K562 (cell line): ENCODE measurements around the gene IL17D. TPM values are rescaled to one million over a fixed set of nuclear protein-coding genes. Genes with fewer than 3 reads are reported as not detected.

Source experiments
- ATAC-seq: fragments of 200-7000 bp; cut with Tn5 transposase; 3 replicates; pipeline ENCODE4 v1.9.1; 2020; ENCODE audit warnings: moderate library complexity
- BruUV-seq: library from RNA; stranded (reverse); fragments of 400-500 nt; replicated peaks from 2 replicates; lab custom pipeline; 2021; lab: Mats Ljungman, UMichigan
- CTCF ChIA-PET: fragments of 300-600 bp; formaldehyde crosslinking; extraction: SDS; loops from one replicate; lab custom pipeline; 2021; ENCODE audit warnings: low intra/inter-chr PET ratio; lab: Yijun Ruan, JAX
- POLR2A ChIA-PET: fragments of 300-600, 350-650 bp; sonication (Branson Sonifier 250); formaldehyde crosslinking; extraction: SDS; loops from one replicate; lab custom pipeline; 2021; ENCODE audit warnings: antibody characterized with exemption, inconsistent platforms; lab: Yijun Ruan, JAX
- DNase-seq, 4 experiments: peaks; one replicate each; pipeline versions ENCODE4 v3.0.0 to v3.0.0-alpha.2; 2011 to 2018; ENCODE audit warnings: low spot score in 3 of 4, mixed read lengths in 3 of 4; ENCODE audit errors: extremely low read depth in 1 of 4
- FAIRE-seq: peaks from 2 replicates; lab custom pipeline; 2011; peaks lifted over from hg19 to GRCh38; lab: Jason Lieb, UNC
- H2AFZ ChIP-seq: 2 replicates; pipeline ENCODE4 v1.6.0; 2011; ENCODE audit warnings: low read depth, low read length, control low read depth, inconsistent platforms
- H3K27ac ChIP-seq: fragments of 200-600 bp; 3 replicates; pipeline ENCODE4 v1.8.0; 2011; ENCODE audit warnings: low read depth, mild to moderate bottlenecking, control low read depth, inconsistent platforms, low read length, moderate library complexity, mixed read lengths; ENCODE audit errors: extremely low read depth
- H3K27me3 ChIP-seq, 2 experiments: fragments of 300-600 bp in 1 of 2; 2 replicates in 1 of 2; 3 replicates in 1 of 2; pipeline versions ENCODE4 v1.6.0 to v1.8.0; 2011; ENCODE audit warnings: inconsistent platforms in 2 of 2, low read length in 2 of 2, mild to moderate bottlenecking in 1 of 2, mixed read lengths in 1 of 2, moderate library complexity in 1 of 2; ENCODE audit not compliant: control insufficient read depth in 2 of 2, insufficient read depth in 2 of 2
- H3K36me3 ChIP-seq: fragments of 300-600 bp; 3 replicates; pipeline ENCODE4 v1.8.0; 2011; ENCODE audit warnings: mild to moderate bottlenecking, low read length, inconsistent platforms; ENCODE audit not compliant: control insufficient read depth, insufficient read depth
- H3K4me1 ChIP-seq, 2 experiments: fragments of 200-600 bp in 1 of 2; replicated peaks in 1 of 2; 2 replicates in 1 of 2; 3 replicates in 1 of 2; pipeline versions ENCODE4 v1.5.1 to v1.8.0; 2011; ENCODE audit warnings: inconsistent platforms in 2 of 2, low read length in 2 of 2, mild to moderate bottlenecking in 1 of 2, mixed read lengths in 1 of 2, moderate library complexity in 1 of 2; ENCODE audit not compliant: control insufficient read depth in 2 of 2, insufficient read depth in 2 of 2
- H3K4me2 ChIP-seq: 2 replicates; pipeline ENCODE4 v1.6.1; 2011; ENCODE audit warnings: low read length, control low read depth, inconsistent platforms, mixed read lengths; ENCODE audit not compliant: insufficient read depth
- H3K4me3 ChIP-seq: fragments of 200-600 bp; sonication (generic), shearing (Covaris generic); 2 replicates; pipeline ENCODE4 v1.5.1; 2016; ENCODE audit warnings: control low read depth, inconsistent platforms
- H3K79me2 ChIP-seq: fragments of 200-600 bp; 3 replicates; pipeline ENCODE4 v1.8.0; 2011; ENCODE audit warnings: low read length, inconsistent platforms; ENCODE audit not compliant: control insufficient read depth, insufficient read depth
- H3K9ac ChIP-seq, 2 experiments: 2 replicates each; pipeline versions ENCODE4 v1.6.0 to v1.6.1; 2011; ENCODE audit warnings: low read depth in 2 of 2, low read length in 2 of 2, control low read depth in 1 of 2, inconsistent platforms in 1 of 2, mild to moderate bottlenecking in 1 of 2, mixed read lengths in 1 of 2; ENCODE audit not compliant: insufficient read depth in 1 of 2
- H3K9me1 ChIP-seq: one replicate; pipeline ENCODE4 v1.6.0; 2011; ENCODE audit warnings: inconsistent platforms, mild to moderate bottlenecking, low read length, moderate library complexity; ENCODE audit not compliant: control insufficient read depth, insufficient read depth
- H3K9me3 ChIP-seq: replicated peaks from 2 replicates; pipeline ENCODE4 v1.5.1; 2011; ENCODE audit warnings: low read depth, low read length, inconsistent platforms; ENCODE audit not compliant: control insufficient read depth, insufficient read depth
- H4K20me1 ChIP-seq: replicated peaks from 2 replicates; pipeline ENCODE4 v1.6.1; 2011; ENCODE audit warnings: low read length, inconsistent platforms, mixed read lengths; ENCODE audit not compliant: control insufficient read depth, insufficient read depth
- ARID3A ChIP-seq: IDR thresholded peaks from 2 replicates; pipeline ENCODE4 v1.6.1; 2012; ENCODE audit warnings: low read depth, low read length, improper control_type of control experiment, borderline replicate concordance
- BRD9 ChIP-seq: fragments of 450-650 bp; IDR thresholded peaks from 2 replicates; pipeline ENCODE4 v1.6.1; 2018; ENCODE audit warnings: low read depth; ENCODE audit not compliant: partially characterized antibody
- CC2D1A ChIP-seq: fragments of 450-650 bp; IDR thresholded peaks from 2 replicates; pipeline ENCODE4 v1.6.1; 2017; ENCODE audit warnings: mild to moderate bottlenecking
- FOXM1 ChIP-seq, 2 experiments: fragments of 450-650 bp in 1 of 2; sonication (generic) in 1 of 2; formaldehyde crosslinking in 1 of 2; IDR thresholded peaks; 2 replicates each; pipeline versions ENCODE4 v1.6.1 to v1.9.0; 2017 to 2022; ENCODE audit warnings: low read depth in 2 of 2, mild to moderate bottlenecking in 2 of 2, missing genetic modification reagents in 1 of 2, moderate library complexity in 1 of 2
- FOXP4 ChIP-seq: sonication (generic); formaldehyde crosslinking; IDR thresholded peaks from 2 replicates; pipeline ENCODE4 v1.8.0; 2022; ENCODE audit warnings: mild to moderate bottlenecking, missing genetic modification reagents, borderline replicate concordance
- HIVEP1 ChIP-seq: fragments of 250-450 bp; sonication (Bioruptor Pico); IDR thresholded peaks from 2 replicates; pipeline ENCODE4 v1.4.0; 2020; ENCODE audit warnings: mild to moderate bottlenecking
- L3MBTL2 ChIP-seq: fragments of 450-650 bp; IDR thresholded peaks from 2 replicates; pipeline ENCODE4 v1.6.1; 2016; ENCODE audit warnings: mild to moderate bottlenecking, moderate library complexity
- MYNN ChIP-seq, 2 experiments: sonication (generic); formaldehyde crosslinking in 1 of 2; IDR thresholded peaks; 2 replicates each; pipeline versions ENCODE4 v1.5.0 to v1.6.1; 2016 to 2020; ENCODE audit warnings: antibody characterized with exemption in 1 of 2, missing genetic modification reagents in 1 of 2
- PURB ChIP-seq: sonication (generic); formaldehyde crosslinking; IDR thresholded peaks from 2 replicates; pipeline ENCODE4 v1.9.0; 2021; ENCODE audit warnings: low read depth, mild to moderate bottlenecking, missing genetic modification reagents
- SNIP1 ChIP-seq: fragments of 450-650 bp; IDR thresholded peaks from 2 replicates; pipeline ENCODE4 v1.7.1; 2017; ENCODE audit warnings: low read depth, mild to moderate bottlenecking
- THRB ChIP-seq: fragments of 450-650 bp; formaldehyde crosslinking; conservative IDR thresholded peaks from 2 replicates; pipeline ENCODE4 v1.4.0; 2022; ENCODE audit warnings: mild to moderate bottlenecking, missing genetic modification characterization
- ZBED1 ChIP-seq: IDR thresholded peaks from 2 replicates; pipeline ENCODE4 v1.6.1; 2014
- WGBS: fragments of 100-300 bp; shearing (Covaris generic); methylation state at CpG from one replicate; pipeline ENCODE4 v1.1.6; 2016; ENCODE audit warnings: low coverage, mixed read lengths; ENCODE audit not compliant: insufficient coverage; ENCODE audit errors: missing lambda C conversion rate; 5-methylcytosine and 5-hydroxymethylcytosine counted together
- in situ Hi-C: fragments of 300-500 bp; cut with MboI; formaldehyde crosslinking; loops from 4 replicates; pipeline ENCODE4 v1.15.0; 2018; ENCODE audit warnings: inconsistent platforms, mixed read lengths
- intact Hi-C: fragments of 100-400 bp; cut with micrococcal nuclease; formaldehyde crosslinking; loops from 2 replicates; pipeline ENCODE4 v1.14.2; 2022
- polyA plus RNA-seq, 8 experiments: library from polyadenylated mRNA; depleted of rRNA in 4 of 8; stranded (reverse) in 5 of 8; unstranded in 3 of 8; fragments of >200 nt; fragmentation: Nextera tagmentation in 2 of 8; fragmentation: Illumina TruSeq in 1 of 8; extraction: Ambion mirVana in 2 of 8; extraction: Trizol in 1 of 8; gene quantifications; 2 replicates each; pipeline versions ENCODE4 v1.2.1 to v1.2.3, GENCODE V29; 2011 to 2014; ENCODE audit warnings: inconsistent platforms in 1 of 8, missing spikeins in 1 of 8
- total RNA-seq, 7 experiments: library from RNA; depleted of rRNA in 6 of 7; stranded (reverse); fragments of >200 nt in 6 of 7; fragmentation: Illumina TruSeq in 2 of 7; extraction: Trizol in 2 of 7; gene quantifications; 2 replicates each; pipeline versions ENCODE4 v1.2.1 to v1.2.3, GENCODE V29; 2011 to 2021; ENCODE audit warnings: low replicate concordance in 1 of 7

Gene IL17D
- total and polyA plus RNA-seq, 9 of the 15 experiments (the other 6 are each of a cell fraction or from before 2014, with no cell fraction given) = 0.04 to 0.55 (median 0.13) TPM; not detected in 4

GRCh38 chr13:20728579-20729311 is 25.2 kb downstream of the IL17D start:
- Histone ChIP-seq H3K9me1 (no peaks in the 10 kb centered on the region), H3K4me2 (no peak overlapping the region), H2AFZ (no peak overlapping the region), H3K27ac (no peak overlapping the region), H4K20me1 (no peaks in the 10 kb centered on the region), H3K79me2 (no peaks in the 10 kb centered on the region), H3K4me3 (no peak overlapping the region), H3K4me1 (no peaks in the 10 kb centered on the region; a peak in 1 of 5 replicates), H3K9me3 (no peaks in the 10 kb centered on the region), H3K9ac (no peak overlapping the region), H3K27me3 (no peaks in the 10 kb centered on the region), H3K36me3 (no peaks in the 10 kb centered on the region)
- POLR2A ChIA-PET = no interaction called here
- CTCF ChIA-PET = no interaction called here
- ATAC-seq (no peak), DNase-seq (no peak), FAIRE-seq (no peak)
- TF ChIP-seq ZBED1 = no peak
- no peak for TF ChIP-seq MYNN (IDR thresholded peaks at IDR 0.05)
- TF ChIP-seq MYNN (CRISPR knock-in tag; IDR thresholded peaks at IDR 0.05) = no peak
- TF ChIP-seq THRB (CRISPR knock-in tag) = no peak
- TF ChIP-seq ARID3A = no peak
- TF ChIP-seq FOXP4 (CRISPR knock-in tag) = no peak
- TF ChIP-seq PURB (CRISPR knock-in tag) = no peak
- TF ChIP-seq BRD9 = no peak
- no peak for TF ChIP-seq CC2D1A
- no peak for TF ChIP-seq FOXM1 (IDR thresholded peaks at IDR 0.05; ENCODE audit: low read depth)
- TF ChIP-seq FOXM1 (CRISPR knock-in tag; IDR thresholded peaks at IDR 0.05; ENCODE audit: low read depth) = no peak
- no peak for TF ChIP-seq SNIP1
- no peak for TF ChIP-seq HIVEP1
- TF ChIP-seq L3MBTL2 = no peak
- in situ Hi-C loops (no loop called here), intact Hi-C loops (no loop called here)
- no TSS peak for BruUV-seq
- 46% methylated on average over 12 of the region's 14 CpGs for WGBS
